CD14-positive monocyte (primary cell): ENCODE results near the gene SYNJ2. TPM values are rescaled to one million over a fixed set of nuclear protein-coding genes. Genes with fewer than 3 reads are reported as not detected.
A peak's percentile ranks its signal among the peaks of the same experiment; 100 is the strongest.

Source experiments
- DNase-seq, 3 donors: peaks; one replicate each; pipeline ENCODE4 v3.0.0-alpha.2; 2011 to 2022
- H2AFZ ChIP-seq: 2 replicates; pipeline ENCODE4 v1.6.0; 2012; ENCODE audit warnings: mild to moderate bottlenecking, low read depth, low read length, inconsistent platforms; ENCODE audit not compliant: insufficient read depth, poor library complexity, severe bottlenecking
- H3K27ac ChIP-seq, 2 donors: 1 replicate in 1 of 2; 2 replicates in 1 of 2; pipeline ENCODE4 v1.5.1; 2012 to 2013; ENCODE audit warnings: low read length in 2 of 2, control low read depth in 1 of 2, inconsistent platforms in 1 of 2, low read depth in 1 of 2, mild to moderate bottlenecking in 1 of 2
- H3K27me3 ChIP-seq, 2 donors: one replicate each; pipeline versions ENCODE4 v1.6.0 to v1.6.1; 2011 to 2013; ENCODE audit warnings: low read length in 2 of 2; ENCODE audit not compliant: control insufficient read depth in 2 of 2, insufficient read depth in 2 of 2
- H3K36me3 ChIP-seq, 2 donors: replicated peaks in 1 of 2; 1 replicate in 1 of 2; 2 replicates in 1 of 2; pipeline versions ENCODE4 v1.5.1 to v1.6.1; 2012 to 2013; ENCODE audit warnings: low read length in 2 of 2, control low read depth in 1 of 2, inconsistent platforms in 1 of 2, mild to moderate bottlenecking in 1 of 2; ENCODE audit not compliant: insufficient read depth in 2 of 2, control insufficient read depth in 1 of 2
- H3K4me1 ChIP-seq, 2 donors: 1 replicate in 1 of 2; 2 replicates in 1 of 2; pipeline versions ENCODE4 v1.5.1 to v1.6.1; 2012 to 2013; ENCODE audit warnings: low read length in 2 of 2, control low read depth in 1 of 2, inconsistent platforms in 1 of 2, mild to moderate bottlenecking in 1 of 2, moderate library complexity in 1 of 2; ENCODE audit not compliant: insufficient read depth in 2 of 2, control insufficient read depth in 1 of 2
- H3K4me2 ChIP-seq: replicated peaks from 2 replicates; pipeline ENCODE3; 2012; ENCODE audit warnings: low read length, moderate library complexity, mild to moderate bottlenecking; ENCODE audit not compliant: poor library complexity, severe bottlenecking; ENCODE audit errors: extremely low read depth
- H3K4me3 ChIP-seq, 3 experiments: fragments of 200-600 bp in 1 of 3; sonication (generic) in 1 of 3; replicated peaks in 1 of 3; 1 replicate in 2 of 3; 2 replicates in 1 of 3; pipeline ENCODE4 v1.5.1; 2011 to 2013; ENCODE audit warnings: low read length in 3 of 3, mild to moderate bottlenecking in 3 of 3, control low read depth in 2 of 3, low read depth in 2 of 3, inconsistent platforms in 1 of 3, moderate library complexity in 1 of 3
- H3K79me2 ChIP-seq: 2 replicates; pipeline ENCODE4 v1.6.0; 2012; ENCODE audit warnings: mild to moderate bottlenecking, control low read depth, inconsistent platforms, low read length, moderate library complexity; ENCODE audit not compliant: insufficient read depth
- H3K9ac ChIP-seq: 2 replicates; pipeline ENCODE4 v1.6.0; 2017; ENCODE audit warnings: low read length, mild to moderate bottlenecking; ENCODE audit not compliant: insufficient read depth, poor library complexity, severe bottlenecking
- H3K9me3 ChIP-seq, 2 donors: replicated peaks in 1 of 2; 1 replicate in 1 of 2; 2 replicates in 1 of 2; pipeline versions ENCODE4 v1.5.1 to v1.6.1; 2012 to 2013; ENCODE audit warnings: low read length in 2 of 2, control low read depth in 1 of 2; ENCODE audit not compliant: control insufficient read depth in 1 of 2, insufficient read depth in 1 of 2
- H4K20me1 ChIP-seq: 2 replicates; pipeline ENCODE4 v1.6.0; 2012; ENCODE audit warnings: mild to moderate bottlenecking, low read length, control low read depth, moderate library complexity; ENCODE audit not compliant: insufficient read depth
- H3K27ac Mint-ChIP-seq, 7 donors: one replicate each; pipeline ENCODE4 v1.8.0; 2020; ENCODE audit warnings: mild to moderate bottlenecking in 7 of 7, mixed read lengths in 7 of 7, moderate library complexity in 6 of 7, inconsistent platforms in 2 of 7
- H3K27me3 Mint-ChIP-seq, 3 donors: one replicate each; pipeline ENCODE4 v1.8.0; 2021 to 2022; ENCODE audit warnings: low read depth in 3 of 3, mild to moderate bottlenecking in 3 of 3, mixed read lengths in 3 of 3, moderate library complexity in 3 of 3, inconsistent platforms in 1 of 3
- H3K36me3 Mint-ChIP-seq, 2 donors: one replicate each; pipeline ENCODE4 v1.8.0; 2020; ENCODE audit warnings: mixed read lengths in 2 of 2, inconsistent platforms in 1 of 2, mild to moderate bottlenecking in 1 of 2
- H3K4me1 Mint-ChIP-seq: one replicate; pipeline ENCODE4 v1.8.0; 2020; ENCODE audit warnings: mild to moderate bottlenecking, mixed read lengths
- H3K4me3 Mint-ChIP-seq, 2 donors: one replicate each; pipeline ENCODE4 v1.8.0; 2020; ENCODE audit warnings: mild to moderate bottlenecking in 2 of 2, mixed read lengths in 2 of 2, moderate library complexity in 1 of 2
- H3K9me3 Mint-ChIP-seq, 7 donors: one replicate each; pipeline ENCODE4 v1.8.0; 2020 to 2022; ENCODE audit warnings: mixed read lengths in 7 of 7, mild to moderate bottlenecking in 6 of 7, moderate library complexity in 6 of 7, inconsistent platforms in 2 of 7
- whole genome bisulfite sequencing: methylation state at CpG from one replicate; pipeline ENCODE4 v1.1.5; 2013; ENCODE audit warnings: missing lambda C conversion rate; ENCODE audit not compliant: insufficient coverage; 5-methylcytosine and 5-hydroxymethylcytosine counted together
- intact Hi-C, 2 donors: fragments of 100-400 bp; cut with micrococcal nuclease; formaldehyde crosslinking; loops; one replicate each; pipeline versions ENCODE4 v1.15.0 to v1.15.1; 2023
- polyA plus RNA-seq, 3 donors: library from polyadenylated mRNA; depleted of rRNA in 1 of 3; unstranded in 2 of 3; stranded (reverse) in 1 of 3; fragments of 300-500 nt in 2 of 3; fragments of >200 nt in 1 of 3; fragmentation: Illumina TruSeq in 2 of 3; gene quantifications; 1 replicate in 2 of 3; 2 replicates in 1 of 3; pipeline ENCODE4 v1.2.3, GENCODE V29; 2012 to 2021
- TF ChIP-seq, protein P1 (sequence below): fragments of 200-600 bp; IDR thresholded peaks from one replicate; pipeline ENCODE4 v1.8.0; 2022; ENCODE audit warnings: antibody characterized with exemption, mild to moderate bottlenecking

Gene SYNJ2
- polyA plus RNA-seq, 3 donors, result 0.82 to 2.0 (median 1.6) TPM

DNA sequence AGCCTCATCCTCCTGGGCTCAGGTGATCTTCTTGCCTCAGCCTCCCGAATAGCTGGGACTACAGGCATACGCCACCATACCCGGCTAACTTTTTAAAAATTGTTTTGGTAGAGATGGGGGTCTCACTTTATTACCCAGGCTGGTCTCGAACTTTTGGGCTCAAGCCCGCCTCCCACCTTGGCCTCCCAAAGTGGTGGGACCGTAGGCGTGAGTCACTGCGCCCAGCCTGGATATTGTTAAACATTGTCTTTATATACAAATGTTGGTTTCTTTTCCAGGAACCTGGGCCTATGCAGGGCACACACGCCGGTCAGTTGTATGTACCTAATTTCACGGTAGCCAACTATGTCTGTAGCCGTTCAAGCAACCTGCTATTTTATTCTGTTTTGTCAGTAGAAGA, 60.1 kb downstream of the SYNJ2 start:
- Histone ChIP-seq H3K4me1 (peaks cover 18 to 20% of the 10 kb centered on the region in 2 donors), H3K27me3 (no peaks in the 10 kb centered on the region), H3K79me2 (no peaks in the 10 kb centered on the region), H3K9me3 (no peaks in the 10 kb centered on the region), H2AFZ (no peak overlapping the region), H3K36me3 (no peaks in the 10 kb centered on the region), H3K4me2 (no peak overlapping the region), H3K9ac (no peak overlapping the region), H3K4me3 (no peak overlapping the region), H4K20me1 (no peaks in the 10 kb centered on the region), H3K27ac (no peak overlapping the region)
- Mint-ChIP-seq H3K4me1 (peaks cover 16% of the 10 kb centered on the region), H3K27me3 (peaks cover 7 to 11% (median 10%) of the 10 kb centered on the region in 3 donors), H3K4me3 (no peak overlapping the region), H3K9me3 (peaks cover 0 to 2% (median 0%) of the 10 kb centered on the region in 7 donors), H3K27ac (peak overlapping the region in 2 of 7 donors; percentile 27 to 52), H3K36me3 (peaks cover 4 to 9% of the 10 kb centered on the region in 2 donors)
- intact Hi-C loops, result loop anchor here in 1 of 2 donors (5.0 kb wide), 1 partner anchor 36 kb away; no protein-coding TSS in a partner anchor
- DNase-seq, result no peak
- 98% methylated on average over 8 of the region's 12 CpGs for WGBS
- TF ChIP-seq, protein P1, sequence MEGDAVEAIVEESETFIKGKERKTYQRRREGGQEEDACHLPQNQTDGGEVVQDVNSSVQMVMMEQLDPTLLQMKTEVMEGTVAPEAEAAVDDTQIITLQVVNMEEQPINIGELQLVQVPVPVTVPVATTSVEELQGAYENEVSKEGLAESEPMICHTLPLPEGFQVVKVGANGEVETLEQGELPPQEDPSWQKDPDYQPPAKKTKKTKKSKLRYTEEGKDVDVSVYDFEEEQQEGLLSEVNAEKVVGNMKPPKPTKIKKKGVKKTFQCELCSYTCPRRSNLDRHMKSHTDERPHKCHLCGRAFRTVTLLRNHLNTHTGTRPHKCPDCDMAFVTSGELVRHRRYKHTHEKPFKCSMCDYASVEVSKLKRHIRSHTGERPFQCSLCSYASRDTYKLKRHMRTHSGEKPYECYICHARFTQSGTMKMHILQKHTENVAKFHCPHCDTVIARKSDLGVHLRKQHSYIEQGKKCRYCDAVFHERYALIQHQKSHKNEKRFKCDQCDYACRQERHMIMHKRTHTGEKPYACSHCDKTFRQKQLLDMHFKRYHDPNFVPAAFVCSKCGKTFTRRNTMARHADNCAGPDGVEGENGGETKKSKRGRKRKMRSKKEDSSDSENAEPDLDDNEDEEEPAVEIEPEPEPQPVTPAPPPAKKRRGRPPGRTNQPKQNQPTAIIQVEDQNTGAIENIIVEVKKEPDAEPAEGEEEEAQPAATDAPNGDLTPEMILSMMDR, result no peak

DNA sequence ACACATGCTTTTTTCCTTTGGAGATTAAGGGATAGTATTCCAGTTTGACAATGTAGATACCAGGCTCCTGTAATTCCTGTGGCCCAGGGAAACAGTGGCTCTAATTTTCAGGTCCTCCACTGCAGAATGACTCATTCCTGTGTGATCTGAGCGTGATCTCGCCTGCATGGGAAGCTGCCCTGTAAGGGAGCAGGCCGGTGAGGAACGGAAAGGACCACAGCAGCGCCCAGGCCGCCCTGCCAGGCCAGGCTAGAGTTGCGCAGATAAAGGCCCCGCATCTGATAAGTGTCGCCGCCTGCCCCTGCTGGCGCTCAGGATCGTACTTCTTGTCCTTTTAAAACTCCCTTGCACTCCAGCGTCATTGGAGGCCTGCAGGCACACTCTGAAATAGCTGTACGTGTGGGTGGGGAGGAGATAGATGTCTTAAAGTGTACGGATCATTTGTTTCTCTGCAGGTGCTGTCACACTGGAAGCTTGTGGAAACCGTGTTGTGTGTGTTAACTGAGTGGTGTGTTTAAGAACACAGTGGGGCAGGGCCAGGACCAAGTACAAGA, 60.7 kb downstream of the SYNJ2 start:
- Histone ChIP-seq H3K79me2 (no peaks in the 10 kb centered on the region), H3K27ac (no peak overlapping the region), H3K4me1 (peaks cover 18 to 20% of the 10 kb centered on the region in 2 donors), H3K4me3 (no peak overlapping the region), H4K20me1 (no peaks in the 10 kb centered on the region), H3K9ac (no peak overlapping the region), H3K4me2 (no peak overlapping the region), H3K27me3 (no peaks in the 10 kb centered on the region), H3K36me3 (no peaks in the 10 kb centered on the region), H3K9me3 (no peaks in the 10 kb centered on the region), H2AFZ (no peak overlapping the region)
- Mint-ChIP-seq H3K9me3 (peaks cover 0 to 2% (median 0%) of the 10 kb centered on the region in 7 donors), H3K27ac (peak overlapping the region in 3 of 7 donors; percentile 8 to 75 (median 56)), H3K4me3 (no peak overlapping the region), H3K27me3 (peaks cover 7 to 12% (median 10%) of the 10 kb centered on the region in 3 donors), H3K4me1 (peaks cover 16% of the 10 kb centered on the region), H3K36me3 (peaks cover 4 to 9% of the 10 kb centered on the region in 2 donors)
- TF ChIP-seq, protein P1, result no peak
- intact Hi-C loops, result loop anchor here in 1 of 2 donors (5.0 kb wide), 1 partner anchor 35 kb away; no protein-coding TSS in a partner anchor
- 91% methylated on average over 16 of the region's 16 CpGs for WGBS
- peak in 1 of 3 donors; percentile 57 for DNase-seq
